HG03066 (cell line): ENCODE results near the gene SYNGR3.

Experiments
- ATAC-seq: cut with Tn5 transposase; IDR thresholded peaks from one replicate; pipeline ENCODE4 v1.9.1; 2021; ENCODE audit warnings: low read depth; ENCODE audit not compliant: unreplicated experiment

SYNGR3 gene

DNA sequence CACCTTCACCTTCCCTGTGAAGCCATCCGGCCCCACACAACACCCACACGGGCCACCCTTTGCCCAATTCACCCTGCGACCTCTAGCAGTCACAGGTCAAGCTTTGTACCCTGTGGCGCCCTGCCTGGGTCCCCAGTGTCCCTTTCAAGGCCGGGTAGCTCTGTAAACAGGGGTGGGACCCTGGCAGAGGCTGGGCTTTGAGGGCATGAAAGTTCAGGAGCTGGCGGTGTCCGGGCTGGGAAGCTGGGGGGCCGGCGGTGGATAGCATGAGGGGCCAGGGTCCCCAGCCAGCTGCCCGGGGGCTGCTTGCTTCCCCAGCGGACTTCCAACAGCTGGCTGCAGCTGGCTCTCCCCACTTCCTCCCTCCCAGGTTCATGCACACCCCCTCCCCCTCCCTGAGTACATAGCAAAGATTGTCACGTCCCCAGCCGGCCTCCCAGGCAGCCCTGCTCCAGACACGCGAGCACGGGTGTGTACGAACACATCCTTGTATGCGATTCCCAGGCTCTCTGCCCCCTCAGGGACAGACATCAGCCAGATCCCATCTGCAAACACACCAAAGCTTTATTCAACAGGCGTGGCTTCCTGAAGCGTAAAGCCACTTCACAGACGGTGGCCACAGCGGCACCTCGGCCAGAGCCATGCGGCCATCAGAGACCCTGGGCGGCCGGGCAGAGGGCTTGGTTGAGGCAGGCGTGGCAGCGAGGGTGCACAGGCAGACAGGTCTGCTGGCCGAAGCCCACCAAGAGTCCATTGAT lies 49.7 kb downstream of the SYNGR3 start:
- ATAC-seq: no peak

DNA sequence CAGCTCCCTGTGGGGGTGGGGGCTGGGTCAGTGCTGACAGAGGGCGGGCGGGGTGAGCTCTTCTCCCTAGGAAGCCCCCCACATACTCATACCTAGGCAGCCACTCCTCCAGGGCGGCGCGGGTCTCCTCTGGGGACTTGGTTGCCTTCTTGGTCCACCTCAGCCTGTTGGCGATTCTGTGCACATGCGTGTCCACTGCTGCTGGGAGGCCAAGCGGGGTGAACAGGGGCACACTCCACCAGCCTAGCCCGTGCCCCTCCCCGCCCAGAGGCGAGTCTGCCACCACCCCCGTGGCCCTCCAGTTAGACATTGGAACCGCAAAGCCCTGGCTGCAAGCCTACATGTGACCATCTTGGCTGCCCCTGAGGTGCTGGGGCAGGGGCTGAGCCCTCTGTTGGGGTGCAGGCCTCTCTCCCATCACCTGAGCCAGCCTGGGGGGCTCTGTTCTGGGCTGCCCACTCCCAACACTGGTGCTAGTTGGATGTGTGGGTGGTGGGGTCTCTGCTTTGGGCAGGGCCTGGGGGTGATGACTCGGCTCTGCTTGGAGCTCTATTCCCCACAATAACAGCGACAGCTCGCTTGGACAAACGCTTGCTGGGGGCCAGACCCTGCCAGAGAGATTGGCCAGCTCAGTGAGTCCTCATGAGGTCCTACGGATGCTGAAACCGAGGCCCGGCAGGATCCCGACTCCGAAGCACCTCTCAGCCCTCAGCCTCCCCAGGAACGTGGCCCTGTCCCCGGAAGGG lies 50.4 kb downstream of the SYNGR3 start:
- no peak for ATAC-seq

DNA sequence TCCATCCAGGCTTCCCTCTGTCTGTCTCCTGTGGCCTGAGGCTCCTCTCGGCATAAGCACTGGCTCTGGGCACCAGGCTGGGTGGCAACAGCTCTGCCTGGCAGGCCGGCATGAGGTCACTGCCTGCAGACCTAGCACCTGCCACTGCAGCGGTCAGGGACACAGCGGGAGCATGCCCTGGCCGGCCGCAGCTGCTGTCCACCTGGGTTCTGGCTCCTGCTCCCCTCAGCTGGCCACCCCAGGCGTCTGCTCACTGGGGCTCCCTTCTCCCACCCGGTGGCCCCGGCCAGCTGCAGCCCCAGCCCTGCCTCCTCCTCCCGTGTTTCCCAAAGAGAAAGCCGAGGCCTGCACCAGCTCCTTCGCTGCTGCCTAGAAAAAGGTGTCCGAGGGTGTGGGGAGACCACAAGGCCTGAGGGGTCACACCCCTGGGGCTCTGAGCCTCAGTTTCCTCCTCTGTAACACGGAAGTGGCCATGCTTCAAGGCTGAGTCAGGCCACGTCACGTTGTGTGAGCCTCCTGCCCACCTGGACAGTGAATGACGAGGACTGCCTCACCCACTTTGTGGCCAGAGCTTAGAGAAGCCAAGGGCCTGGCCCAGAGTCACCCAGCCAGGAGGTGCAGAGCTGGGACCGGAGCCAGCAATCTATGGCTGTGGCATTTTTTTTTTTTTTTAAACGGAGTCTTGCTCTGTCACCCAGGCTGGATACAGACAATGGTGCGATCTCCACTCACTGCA lies 51.2 kb downstream of the SYNGR3 start:
- no peak for ATAC-seq

DNA sequence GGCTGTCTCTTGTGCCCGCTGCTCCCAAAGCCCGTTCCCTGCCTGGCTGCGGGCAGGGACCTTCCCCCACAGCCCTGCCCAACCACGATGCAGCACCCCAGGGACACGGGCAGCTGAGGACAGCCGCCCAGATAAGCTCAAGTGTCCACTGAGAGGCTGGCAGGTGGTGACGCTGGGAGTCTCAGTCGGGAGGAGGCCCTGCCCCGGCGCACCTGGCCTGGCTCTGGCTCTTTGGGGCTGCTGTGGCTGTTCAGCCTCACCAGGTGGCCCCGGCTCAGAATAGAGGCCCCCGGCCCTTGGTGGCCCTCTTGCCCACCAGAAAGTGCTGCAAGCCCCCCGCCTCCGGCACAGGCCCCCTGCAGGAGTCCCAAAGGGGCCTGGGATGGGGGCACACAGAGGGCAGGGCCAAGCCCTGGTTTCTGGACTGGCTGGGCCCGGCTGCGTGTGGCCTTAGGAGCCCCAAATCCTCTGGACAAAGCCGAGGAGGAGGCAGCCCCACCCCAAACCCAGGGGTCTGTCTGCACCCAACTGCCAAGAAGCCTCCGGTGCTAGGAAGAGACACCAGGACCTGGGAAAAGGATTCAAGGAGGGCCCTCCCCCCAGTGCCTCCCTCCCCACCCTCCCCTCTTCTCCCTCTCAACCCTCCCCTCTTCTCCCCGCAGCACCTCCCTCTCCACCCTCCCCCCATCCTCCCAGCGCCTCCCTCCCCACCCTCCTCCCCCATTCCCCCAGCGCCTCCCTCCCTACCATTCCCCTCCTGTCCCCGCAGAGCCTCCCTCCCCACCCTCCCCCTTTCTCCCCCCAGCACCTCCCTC lies 52.6 kb downstream of the SYNGR3 start:
- no peak for ATAC-seq

DNA sequence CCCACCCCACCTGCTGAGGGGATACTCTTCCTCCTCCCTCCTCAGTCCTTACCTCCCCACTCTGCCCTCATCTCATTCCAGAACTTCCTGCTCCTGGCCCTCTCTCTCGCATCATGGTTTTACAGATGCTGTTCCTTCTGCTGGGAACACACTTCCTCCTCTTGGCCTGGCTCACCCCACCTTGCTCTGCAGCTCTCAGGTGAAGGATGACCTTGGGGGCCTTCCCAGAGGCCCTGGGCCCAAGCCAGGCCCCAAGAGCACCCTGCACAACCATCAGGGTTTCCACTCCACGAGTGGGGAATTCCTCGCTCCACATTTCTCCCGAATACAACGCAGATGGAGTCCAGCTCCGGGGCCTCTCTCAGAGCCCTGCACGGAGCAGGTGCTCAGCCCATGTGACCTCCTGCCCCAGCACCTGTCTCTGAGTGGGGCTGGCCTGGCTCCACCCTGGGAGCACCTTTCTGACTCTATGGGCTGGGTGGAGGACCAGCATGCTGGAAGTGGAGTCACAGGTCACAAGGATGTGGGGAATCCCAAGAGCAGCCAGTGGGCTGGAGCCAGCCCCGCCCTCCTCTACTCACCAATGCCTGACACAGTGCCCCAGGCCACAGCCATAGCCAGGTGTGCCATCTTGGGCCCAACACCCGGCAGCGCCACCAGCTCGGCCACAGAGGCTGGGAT lies 53.4 kb downstream of the SYNGR3 start:
- ATAC-seq: no peak
